DMS 273 treated with DMSO at 0.1 percent for 48 hours (cell line): ENCODE results near the gene CD79A.
A peak's percentile ranks its signal among the peaks of the same experiment; 100 is the strongest.
"Not testable (repeated sequence)": the region's sequence is repeated elsewhere in the genome, so short reads cannot be mapped to it uniquely, and the experiment has no call there.

ENCODE experiments used
- DNase-seq: peaks from one replicate; lab custom pipeline; 2025; lab: John Stamatoyannopoulos, UW

Gene CD79A

DNA sequence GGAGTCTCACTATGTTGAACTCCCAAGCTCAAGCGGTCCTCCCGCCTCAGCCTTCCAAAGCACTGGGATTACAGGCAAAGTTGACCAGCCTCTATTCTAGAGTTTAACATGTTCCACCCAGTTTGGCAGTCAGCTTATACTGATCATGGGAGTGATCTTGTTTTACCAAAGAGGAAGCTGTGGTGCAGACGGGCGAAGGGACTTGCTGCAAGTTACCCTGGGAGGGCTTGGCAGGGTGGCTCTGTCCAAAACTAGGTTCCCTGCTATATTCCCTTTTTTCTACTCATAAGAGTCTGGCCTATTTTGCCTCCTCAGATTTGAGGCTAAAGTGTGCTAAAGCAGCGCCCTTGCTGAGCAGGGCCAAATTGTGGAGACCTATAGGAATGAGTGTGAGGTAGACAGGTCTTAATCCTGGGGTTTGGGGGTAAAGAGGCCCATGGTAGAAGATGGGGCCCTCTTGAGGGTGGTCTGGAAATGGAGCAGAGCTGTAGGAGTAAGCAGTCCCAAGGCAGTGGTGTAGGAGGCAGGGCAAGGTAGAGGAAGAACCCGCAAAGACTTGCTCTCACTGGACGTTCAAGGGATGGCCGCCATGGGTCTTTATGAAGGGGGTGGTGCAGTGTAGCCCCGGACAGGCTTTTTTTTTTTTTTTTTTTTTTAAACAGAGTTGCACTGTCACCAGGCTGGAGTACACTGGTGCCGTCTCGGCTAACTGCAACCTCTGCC, 13.7 kb upstream of the CD79A start:
- no peak for DNase-seq

- DNase-seq, result no peak
Observed at GRCh38 chr19:41864374-41864773, 12.7 kb upstream of the CD79A start.

GRCh38 chr19:41866284-41866683, 10.8 kb upstream of the CD79A start:
- DNase-seq, result no peak

GRCh38 chr19:41868120-41868988, 8.7 kb upstream of the CD79A start:
- DNase-seq, result no peak

- DNase-seq, result no peak
Observed at GRCh38 chr19:41868989-41869300, 8.1 kb upstream of the CD79A start.

- DNase-seq, result no peak
Observed at GRCh38 chr19:41869374-41869955, 7.6 kb upstream of the CD79A start.

DNA sequence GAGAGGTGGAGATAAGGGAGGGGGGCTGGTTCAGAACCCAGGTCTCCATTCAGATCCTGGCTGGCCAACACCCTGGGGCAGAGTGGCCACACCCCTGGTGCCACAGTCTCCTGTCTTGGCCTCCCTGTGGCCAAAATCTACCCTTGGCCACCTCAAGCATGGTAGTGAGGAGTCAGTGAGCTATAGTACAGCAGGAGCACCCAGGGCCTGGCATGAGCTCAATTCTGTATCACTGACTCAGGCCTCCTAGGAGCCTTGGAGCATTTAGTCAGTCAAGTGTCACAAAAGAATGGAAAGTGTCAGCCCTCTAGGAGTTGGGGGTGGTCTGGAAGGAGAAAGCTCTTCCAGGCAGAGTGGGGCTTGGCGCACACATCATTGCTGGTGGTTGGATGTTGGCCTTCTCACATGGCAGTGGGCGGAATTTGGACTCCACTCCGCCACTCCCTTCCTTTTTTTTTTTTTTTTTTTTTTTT, 6.6 kb upstream of the CD79A start:
- no peak for DNase-seq

GRCh38 chr19:41871573-41872383, 5.3 kb upstream of the CD79A start:
- no peak for DNase-seq

DNA sequence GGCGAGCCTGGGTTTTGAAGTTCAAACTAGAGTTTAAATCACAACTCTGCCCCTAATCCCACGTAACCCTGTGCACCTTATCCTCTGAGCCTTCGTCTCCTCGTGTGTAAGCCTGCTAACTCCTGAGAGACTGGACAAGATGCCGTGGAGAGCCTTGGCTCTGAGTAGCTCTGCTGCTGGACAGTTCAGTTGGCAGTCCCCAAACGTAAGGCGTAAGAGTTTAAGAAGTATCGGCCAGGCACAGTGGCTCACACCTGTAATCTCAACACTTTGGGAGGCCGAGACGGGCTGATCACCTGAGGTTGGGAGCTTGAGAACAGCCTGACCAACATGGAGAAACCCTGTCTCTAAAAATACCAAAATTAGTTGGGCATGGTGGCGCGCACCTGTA, 4.7 kb upstream of the CD79A start:
- no peak for DNase-seq

DNA sequence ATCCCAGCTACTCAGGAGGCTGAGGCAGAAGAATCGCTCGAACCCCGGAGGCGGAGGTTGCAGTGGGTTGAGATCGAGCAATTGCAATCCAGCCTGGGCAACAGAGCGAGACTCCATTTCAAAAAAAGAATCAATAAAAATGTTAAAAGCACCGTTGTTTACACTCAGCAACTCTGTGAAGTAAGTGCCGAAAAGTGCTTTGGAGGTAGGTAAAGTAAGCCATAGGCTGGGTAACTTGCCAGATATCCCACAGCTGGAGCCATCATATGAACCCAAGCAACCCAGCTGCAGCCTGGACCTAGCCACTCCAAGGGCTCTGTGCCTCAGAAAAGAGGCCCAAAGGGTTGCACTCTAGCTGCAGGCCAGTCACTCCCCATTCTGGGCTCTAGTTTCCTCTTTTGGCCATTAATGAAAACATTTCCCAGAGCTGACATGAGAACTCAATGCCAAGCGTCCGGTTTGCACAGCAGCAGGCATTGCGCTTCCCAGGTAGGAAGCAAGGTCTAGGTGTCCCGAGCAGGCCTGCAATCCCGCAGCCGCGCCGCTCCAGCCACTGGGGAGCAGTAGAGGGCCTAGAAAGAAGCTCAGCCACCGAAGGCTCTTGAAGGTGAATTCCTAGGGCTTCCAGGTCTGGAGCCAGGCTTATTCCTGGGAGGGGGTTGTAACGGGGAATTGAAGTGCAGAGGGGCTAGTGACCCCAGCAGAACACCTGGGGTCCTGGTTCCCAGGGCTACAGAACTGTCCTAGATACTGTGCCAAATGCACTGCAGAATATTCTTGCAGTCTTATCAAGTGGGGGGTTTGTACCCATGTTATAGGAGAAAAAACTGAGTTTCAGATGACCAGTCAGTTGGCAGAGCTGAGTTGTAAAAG, 4.1 kb upstream of the CD79A start:
- DNase-seq, result peak; percentile 67

DNA sequence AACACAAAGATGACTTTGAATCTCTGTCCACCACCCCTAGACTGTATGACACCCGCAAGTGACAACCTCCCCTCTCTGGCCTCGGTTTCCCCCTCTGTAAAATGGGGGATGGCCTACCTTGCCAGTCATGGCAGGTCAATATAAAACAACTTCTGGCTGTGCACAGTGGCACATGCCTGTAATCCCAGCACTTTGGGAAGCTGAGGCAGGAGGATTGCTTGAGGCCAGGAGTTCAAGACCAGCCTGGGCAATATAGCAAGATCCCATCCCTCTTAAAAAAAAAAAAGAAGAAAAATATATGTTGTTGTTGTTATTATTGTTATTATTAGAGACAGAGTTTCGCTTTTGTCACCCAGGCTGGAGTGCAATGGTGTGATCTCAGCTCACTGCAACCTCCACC, 1.1 kb upstream of the CD79A start:
- DNase-seq, result not testable (repeated sequence)

- DNase-seq, result no peak
Observed at GRCh38 chr19:41877916-41878905, 1.1 kb downstream of the CD79A start.

- DNase-seq, result no peak
Observed at GRCh38 chr19:41879080-41879479, 2.0 kb downstream of the CD79A start.

DNA sequence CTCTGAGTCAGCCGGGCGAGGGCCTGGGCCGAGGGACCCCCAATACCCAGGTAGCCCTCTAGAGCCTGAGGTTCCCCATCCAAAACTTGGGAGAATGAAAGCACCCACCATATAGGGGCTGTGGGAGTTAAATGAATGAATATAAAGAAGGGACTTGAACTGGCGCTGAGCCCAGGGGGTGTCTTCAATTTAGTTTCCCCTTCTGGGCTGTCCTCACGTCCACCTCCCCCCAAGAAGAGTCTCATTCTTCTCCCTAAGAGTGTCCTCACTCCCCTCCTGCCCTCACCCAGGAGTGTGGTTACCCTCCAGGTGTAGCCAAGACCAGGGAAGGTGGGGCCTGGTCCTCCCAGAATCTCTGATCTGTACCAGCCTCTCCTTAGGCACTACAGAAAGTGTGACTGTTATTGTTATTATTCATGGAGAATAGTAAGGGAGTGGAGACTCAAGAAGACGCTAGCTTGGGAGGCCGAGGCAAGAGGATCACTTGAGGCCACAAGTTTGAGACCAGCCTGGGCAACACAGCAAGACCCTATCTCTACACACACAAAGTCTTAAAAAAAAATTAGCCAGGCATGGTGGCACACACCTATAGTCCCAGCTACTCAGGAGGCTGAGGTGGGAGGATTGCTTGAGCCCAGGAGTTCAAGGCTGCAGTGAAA, 2.7 kb downstream of the CD79A start:
- DNase-seq, result no peak

- no peak for DNase-seq
Observed at GRCh38 chr19:41880329-41880708, 3.2 kb downstream of the CD79A start.

DNA sequence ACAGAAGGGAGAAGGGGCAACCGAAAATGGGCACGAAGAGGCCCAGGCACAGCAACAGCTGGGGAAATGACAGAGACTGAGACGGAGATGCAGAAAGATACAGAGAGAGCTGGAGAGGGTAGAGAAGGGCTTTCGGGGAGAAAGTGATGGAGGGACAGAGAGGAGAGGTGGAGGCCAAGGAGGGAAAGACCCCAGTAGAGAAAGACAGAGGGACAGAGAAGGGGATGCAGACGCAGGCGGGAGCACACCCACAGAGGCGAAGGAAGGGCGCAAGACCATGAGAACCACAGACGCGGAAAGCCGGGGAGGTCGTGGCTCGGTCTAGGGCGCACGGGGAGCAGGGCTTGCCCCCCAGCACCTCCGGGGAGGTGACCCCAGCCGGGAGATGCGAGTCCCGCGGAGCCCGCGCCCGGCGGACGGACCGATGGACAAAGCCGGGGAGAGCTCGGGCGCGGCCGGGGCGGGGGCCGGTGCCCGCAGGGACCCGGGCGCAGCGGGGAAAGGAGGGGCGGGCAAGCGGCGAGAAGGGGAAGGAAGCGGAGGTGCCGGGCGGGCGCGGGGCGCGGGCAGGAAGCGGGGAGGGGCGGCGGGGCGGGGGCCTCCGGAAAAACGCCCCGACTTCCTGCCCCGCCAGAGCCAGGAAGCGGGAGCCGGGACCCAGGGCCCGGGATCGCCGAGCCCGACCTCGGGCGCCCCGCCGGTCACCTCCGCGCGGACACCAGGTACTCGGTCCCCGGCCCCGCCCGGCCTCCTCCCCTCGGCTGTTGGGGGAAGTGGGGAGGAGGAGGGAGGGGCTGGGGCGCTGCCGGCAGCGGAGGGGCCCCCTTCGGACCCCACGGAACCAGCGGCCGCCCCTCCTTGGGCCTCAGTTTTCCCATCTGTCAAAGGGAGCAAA, 5.7 kb downstream of the CD79A start, which contains the start of gene ARHGEF1:
ARHGEF1 (plus strand) TSS at position 617 of the 895 bp plus-strand sequence. CDS start 4,899 bp downstream, outside the sequence.
- no peak for DNase-seq

- no peak for DNase-seq
Observed at GRCh38 chr19:41883463-41883820, 6.4 kb downstream of the CD79A start.
